ENCODE measurements around the gene ERLEC1.
"Not testable (repeated sequence)": the region's sequence is repeated elsewhere in the genome, so short reads cannot be mapped to it uniquely, and the experiment has no call there.

The ERLEC1 gene

GRCh38 chr2:53841651-53842050 lies 54.8 kb downstream of the ERLEC1 start:
- DNase-seq = not testable (repeated sequence)

- no peak for DNase-seq
These were observed 56.0 kb downstream of the ERLEC1 start for GRCh38 chr2:53842891-53843290.

- DNase-seq = no peak
These were observed 56.8 kb downstream of the ERLEC1 start for GRCh38 chr2:53843595-53843994.

GRCh38 chr2:53848062-53848461 lies 61.2 kb downstream of the ERLEC1 start:
- DNase-seq = no peak

GRCh38 chr2:53851052-53851757 lies 64.4 kb downstream of the ERLEC1 start:
- DNase-seq = not testable (repeated sequence)

- no peak for DNase-seq
These were observed 65.7 kb downstream of the ERLEC1 start for GRCh38 chr2:53852532-53852931.

GRCh38 chr2:53854678-53855077 lies 67.8 kb downstream of the ERLEC1 start:
- no peak for DNase-seq

- DNase-seq = no peak
These were observed 69.4 kb downstream of the ERLEC1 start for GRCh38 chr2:53856272-53856671.

GRCh38 chr2:53859206-53860181 lies 72.7 kb downstream of the ERLEC1 start, which contains the start of gene GPR75:
Gene GPR75 (minus strand): TSS chr2:53859967. CDS start chr2:53854756, 5,211 bp downstream.
- no peak for DNase-seq

GRCh38 chr2:53861824-53862223 lies 75.0 kb downstream of the ERLEC1 start:
- no peak for DNase-seq

GRCh38 chr2:53863538-53864227 lies 76.8 kb downstream of the ERLEC1 start:
- DNase-seq = no peak

- no peak for DNase-seq
These were observed 78.4 kb downstream of the ERLEC1 start for GRCh38 chr2:53865264-53865663.

- no peak for DNase-seq
These were observed 79.1 kb downstream of the ERLEC1 start for GRCh38 chr2:53865962-53866361.

- no peak for DNase-seq
These were observed 80.3 kb downstream of the ERLEC1 start for GRCh38 chr2:53867169-53867568.

- no peak for DNase-seq
These were observed 80.9 kb downstream of the ERLEC1 start for GRCh38 chr2:53867773-53868172.
